ENCODE measurements around the gene FGF8.

Gene FGF8

GRCh38 chr10:101781984-101782810, 6.3 kb upstream of the FGF8 start:
- Histone ChIP-seq H2AFZ (ENCODE audit: low read depth, low read length) (no peak overlapping the region), H3K9me3 (ENCODE audit: insufficient read depth, low read length) (no peaks in the 10 kb centered on the region), H4K20me1 (ENCODE audit: insufficient read depth, low read length) (0 out of 2 replicates have a peak, but pooled peaks cover 3% of the 10 kb centered on the region), H3K9ac (ENCODE audit: low read length) (peak overlapping the region; percentile 74), H3K4me2 (ENCODE audit: low read length) (peak overlapping the region; percentile 86), H3K79me2 (ENCODE audit: low read length) (peaks cover 17% of the 10 kb centered on the region), H3K4me3 (ENCODE audit: low read length) (peak overlapping the region; percentile 94), H3K4me1 (ENCODE audit: low read length) (peaks cover 41% of the 10 kb centered on the region), H3K36me3 (replicated peaks; ENCODE audit: low read depth, low read length) (peaks cover 19% of the 10 kb centered on the region), H3K27ac (ENCODE audit: low read length) (no peak overlapping the region), H3K27me3 (ENCODE audit: low read depth, low read length) (no peaks in the 10 kb centered on the region)
- no peak for TF ChIP-seq EZH2phosphoT487 (IDR thresholded peaks at IDR 0.05; ENCODE audit: low read depth)
- no peak for TF ChIP-seq CTCF (IDR thresholded peaks at IDR 0.05; ENCODE audit: low read depth, low read length)

- peak overlapping the region; percentile 86 for H3K4me2 ChIP-seq (ENCODE audit: low read length)
- peaks cover 41% of the 10 kb centered on the region for H3K4me1 ChIP-seq (ENCODE audit: low read length)
- H3K9me3 ChIP-seq (ENCODE audit: insufficient read depth, low read length): no peaks in the 10 kb centered on the region
- no peak overlapping the region for H3K27ac ChIP-seq (ENCODE audit: low read length)
- H4K20me1 ChIP-seq (ENCODE audit: insufficient read depth, low read length): 0 out of 2 replicates have a peak, but pooled peaks cover 3% of the 10 kb centered on the region
- no peaks in the 10 kb centered on the region for H3K27me3 ChIP-seq (ENCODE audit: low read depth, low read length)
- no peak for TF ChIP-seq CTCF (IDR thresholded peaks at IDR 0.05; ENCODE audit: low read depth, low read length)
- no peak for TF ChIP-seq EZH2phosphoT487 (IDR thresholded peaks at IDR 0.05; ENCODE audit: low read depth)
- peaks cover 17% of the 10 kb centered on the region for H3K36me3 ChIP-seq (replicated peaks; ENCODE audit: low read depth, low read length)
- H3K79me2 ChIP-seq (ENCODE audit: low read length): peaks cover 17% of the 10 kb centered on the region
- H3K9ac ChIP-seq (ENCODE audit: low read length): peak overlapping the region; percentile 74; the same call in 1 of the 2 replicates
- H2AFZ ChIP-seq (ENCODE audit: low read depth, low read length): no peak overlapping the region
- peak overlapping the region; percentile 94 for H3K4me3 ChIP-seq (ENCODE audit: low read length)
These were observed 5.7 kb upstream of the FGF8 start for GRCh38 chr10:101781655-101781983.

- Histone ChIP-seq H3K27ac (ENCODE audit: low read length) (no peak overlapping the region), H3K79me2 (ENCODE audit: low read length) (peaks cover 17% of the 10 kb centered on the region), H4K20me1 (ENCODE audit: insufficient read depth, low read length) (0 out of 2 replicates have a peak, but pooled peaks cover 3% of the 10 kb centered on the region), H3K9ac (ENCODE audit: low read length) (no peak overlapping the region), H3K9me3 (ENCODE audit: insufficient read depth, low read length) (no peaks in the 10 kb centered on the region), H3K27me3 (ENCODE audit: low read depth, low read length) (no peaks in the 10 kb centered on the region), H3K4me2 (ENCODE audit: low read length) (peak overlapping the region; percentile 86), H3K36me3 (replicated peaks; ENCODE audit: low read depth, low read length) (peaks cover 14% of the 10 kb centered on the region), H3K4me1 (ENCODE audit: low read length) (peaks cover 41% of the 10 kb centered on the region), H3K4me3 (ENCODE audit: low read length) (no peak overlapping the region), H2AFZ (ENCODE audit: low read depth, low read length) (no peak overlapping the region)
- peak; percentile 80 for TF ChIP-seq CTCF (IDR thresholded peaks at IDR 0.05; ENCODE audit: low read depth, low read length)
- TF ChIP-seq EZH2phosphoT487 (IDR thresholded peaks at IDR 0.05; ENCODE audit: low read depth): no peak
These were observed 5.1 kb upstream of the FGF8 start for GRCh38 chr10:101780818-101781654.
